ENCODE data around the gene IMMP2L.

- no peak for TF ChIP-seq POLR2A (IDR thresholded peaks at IDR 0.05; ENCODE audit: control extremely low read depth in 1 of 2, low read depth in 2 of 2, low read length in 2 of 2)
- no peak for TF ChIP-seq ATF3 (IDR thresholded peaks at IDR 0.05; ENCODE audit: insufficient read depth, low read depth, low read length)
- no peak for TF ChIP-seq GABPA (IDR thresholded peaks at IDR 0.05; ENCODE audit: borderline replicate concordance, insufficient read depth, low read length)
- no peak for TF ChIP-seq EZH2 (IDR thresholded peaks at IDR 0.05; ENCODE audit: low read depth, low read length, severe bottlenecking)
- TF ChIP-seq SRF (IDR thresholded peaks at IDR 0.05; ENCODE audit: low read depth, low read length), result no peak
- no peak for TF ChIP-seq POLR2AphosphoS5 (IDR thresholded peaks at IDR 0.05; ENCODE audit: low read depth, low read length)
Observed at GRCh38 chr7:110772615-110773014, 789.7 kb downstream of the IMMP2L start.

Data from H1 (cell line).